Measurements from ENCODE around the gene DAAM2. TPM values are rescaled to one million over a fixed set of nuclear protein-coding genes. Genes with fewer than 3 reads are reported as not detected.

Gene DAAM2
- total and polyA plus RNA-seq, 3 experiments from 2014 or later, result not detected

- H3K27me3 ChIP-seq (ENCODE audit: insufficient read depth, low read length, poor library complexity, severe bottlenecking), result no peaks in the 10 kb centered on the region
- no peak overlapping the region for H3K27ac ChIP-seq (ENCODE audit: low read depth, low read length)
- Mint-ChIP-seq H3K36me3 (no peaks in the 10 kb centered on the region), H3K27ac (no peak overlapping the region), H3K9me3 (peaks cover 0 to 3% (median 0%) of the 10 kb centered on the region in 5 donors), H3K4me3 (no peak overlapping the region), H3K4me1 (no peaks in the 10 kb centered on the region), H3K27me3 (peaks cover 2 to 4% of the 10 kb centered on the region in 2 donors)
- CTCF ChIA-PET, result no interaction called here
- H3K4me1 ChIP-seq (ENCODE audit: insufficient read depth, low read length), result no peaks in the 10 kb centered on the region
- H3K36me3 ChIP-seq (ENCODE audit: insufficient read depth, low read length), result no peaks in the 10 kb centered on the region
- H3K4me3 ChIP-seq (ENCODE audit: low read length), result no peak overlapping the region
- no peaks in the 10 kb centered on the region for H3K9me3 ChIP-seq (ENCODE audit: low read length)
- no peak for DNase-seq
- POLR2A ChIA-PET, result no interaction called here
Observed at GRCh38 chr6:39777661-39778060, 14.5 kb upstream of the DAAM2 start.

- CTCF ChIA-PET, result no interaction called here
- Mint-ChIP-seq H3K4me3 (no peak overlapping the region), H3K27me3 (peaks cover 2 to 4% of the 10 kb centered on the region in 2 donors), H3K36me3 (no peaks in the 10 kb centered on the region), H3K27ac (no peak overlapping the region), H3K9me3 (peaks cover 0 to 7% (median 3%) of the 10 kb centered on the region in 5 donors), H3K4me1 (no peaks in the 10 kb centered on the region)
- Histone ChIP-seq H3K4me3 (ENCODE audit: low read length) (no peak overlapping the region), H3K9me3 (ENCODE audit: low read length) (no peaks in the 10 kb centered on the region), H3K36me3 (ENCODE audit: insufficient read depth, low read length) (no peaks in the 10 kb centered on the region), H3K4me1 (ENCODE audit: insufficient read depth, low read length) (no peaks in the 10 kb centered on the region), H3K27me3 (ENCODE audit: insufficient read depth, low read length, poor library complexity, severe bottlenecking) (no peaks in the 10 kb centered on the region), H3K27ac (ENCODE audit: low read depth, low read length) (no peak overlapping the region)
- POLR2A ChIA-PET, result no interaction called here
- DNase-seq, result no peak
Observed at GRCh38 chr6:39778581-39779255, 13.5 kb upstream of the DAAM2 start.

- peaks cover 0 to 9% (median 3%) of the 10 kb centered on the region in 5 donors for H3K9me3 Mint-ChIP-seq
- H3K27ac Mint-ChIP-seq, result no peak overlapping the region
- H3K27me3 Mint-ChIP-seq, result peaks cover 4 to 5% of the 10 kb centered on the region in 2 donors
- Histone ChIP-seq H3K36me3 (ENCODE audit: insufficient read depth, low read length) (no peaks in the 10 kb centered on the region), H3K27ac (ENCODE audit: low read depth, low read length) (no peak overlapping the region), H3K9me3 (ENCODE audit: low read length) (no peaks in the 10 kb centered on the region), H3K4me3 (ENCODE audit: low read length) (no peak overlapping the region), H3K4me1 (ENCODE audit: insufficient read depth, low read length) (no peaks in the 10 kb centered on the region), H3K27me3 (ENCODE audit: insufficient read depth, low read length, poor library complexity, severe bottlenecking) (no peaks in the 10 kb centered on the region)
- H3K4me1 Mint-ChIP-seq, result no peaks in the 10 kb centered on the region
- H3K4me3 Mint-ChIP-seq, result no peak overlapping the region
- ChIA-PET POLR2A (no interaction called here), CTCF (interaction anchor here (1.6 kb wide), 1 partner anchor 9 kb away, joined by 3 read pairs; no protein-coding TSS in a partner anchor)
- H3K36me3 Mint-ChIP-seq, result no peaks in the 10 kb centered on the region
- no peak for DNase-seq
Observed at GRCh38 chr6:39785281-39785680, 6.9 kb upstream of the DAAM2 start.

GRCh38 chr6:39786649-39787048 is 5.5 kb upstream of the DAAM2 start:
- peaks cover 0 to 9% (median 3%) of the 10 kb centered on the region in 5 donors for H3K9me3 Mint-ChIP-seq
- no peaks in the 10 kb centered on the region for H3K36me3 Mint-ChIP-seq
- no peaks in the 10 kb centered on the region for H3K9me3 ChIP-seq (ENCODE audit: low read length)
- CTCF ChIA-PET, result no interaction called here
- H3K4me1 ChIP-seq (ENCODE audit: insufficient read depth, low read length), result no peaks in the 10 kb centered on the region
- H3K36me3 ChIP-seq (ENCODE audit: insufficient read depth, low read length), result no peaks in the 10 kb centered on the region
- no peaks in the 10 kb centered on the region for H3K27me3 ChIP-seq (ENCODE audit: insufficient read depth, low read length, poor library complexity, severe bottlenecking)
- no peak overlapping the region for H3K4me3 ChIP-seq (ENCODE audit: low read length)
- no peak overlapping the region for H3K27ac ChIP-seq (ENCODE audit: low read depth, low read length)
- POLR2A ChIA-PET, result no interaction called here
- H3K4me3 Mint-ChIP-seq, result no peak overlapping the region
- peaks cover 12 to 15% of the 10 kb centered on the region in 2 donors for H3K27me3 Mint-ChIP-seq
- no peaks in the 10 kb centered on the region for H3K4me1 Mint-ChIP-seq
- no peak for DNase-seq
- H3K27ac Mint-ChIP-seq, result no peak overlapping the region

- Histone ChIP-seq H3K9me3 (ENCODE audit: low read length) (no peaks in the 10 kb centered on the region), H3K36me3 (ENCODE audit: insufficient read depth, low read length) (no peaks in the 10 kb centered on the region), H3K4me3 (ENCODE audit: low read length) (no peak overlapping the region), H3K27ac (ENCODE audit: low read depth, low read length) (no peak overlapping the region), H3K27me3 (ENCODE audit: insufficient read depth, low read length, poor library complexity, severe bottlenecking) (no peaks in the 10 kb centered on the region), H3K4me1 (ENCODE audit: insufficient read depth, low read length) (no peaks in the 10 kb centered on the region)
- Mint-ChIP-seq H3K36me3 (no peaks in the 10 kb centered on the region), H3K27me3 (peaks cover 13 to 20% of the 10 kb centered on the region in 2 donors), H3K4me1 (no peaks in the 10 kb centered on the region), H3K4me3 (no peak overlapping the region), H3K9me3 (peaks cover 0 to 9% (median 3%) of the 10 kb centered on the region in 5 donors), H3K27ac (no peak overlapping the region)
- CTCF ChIA-PET, result no interaction called here
- no peak for DNase-seq
- POLR2A ChIA-PET, result no interaction called here
Observed at GRCh38 chr6:39787322-39787721, 4.9 kb upstream of the DAAM2 start.

GRCh38 chr6:39790772-39791171 is 1.4 kb upstream of the DAAM2 start:
- CTCF ChIA-PET, result no interaction called here
- H3K27ac Mint-ChIP-seq, result no peak overlapping the region
- Histone ChIP-seq H3K27ac (ENCODE audit: low read depth, low read length) (no peak overlapping the region), H3K27me3 (ENCODE audit: insufficient read depth, low read length, poor library complexity, severe bottlenecking) (no peaks in the 10 kb centered on the region), H3K4me3 (ENCODE audit: low read length) (no peak overlapping the region), H3K36me3 (ENCODE audit: insufficient read depth, low read length) (no peaks in the 10 kb centered on the region), H3K9me3 (ENCODE audit: low read length) (no peaks in the 10 kb centered on the region), H3K4me1 (ENCODE audit: insufficient read depth, low read length) (no peaks in the 10 kb centered on the region)
- H3K36me3 Mint-ChIP-seq, result no peaks in the 10 kb centered on the region
- DNase-seq, result no peak
- H3K4me3 Mint-ChIP-seq, result no peak overlapping the region
- H3K27me3 Mint-ChIP-seq, result peaks cover 37 to 53% of the 10 kb centered on the region in 2 donors
- POLR2A ChIA-PET, result no interaction called here
- H3K4me1 Mint-ChIP-seq, result no peaks in the 10 kb centered on the region
- peaks cover 0 to 5% (median 0%) of the 10 kb centered on the region in 5 donors for H3K9me3 Mint-ChIP-seq

GRCh38 chr6:39791311-39791710 is 865 bp upstream of the DAAM2 start:
- Histone ChIP-seq H3K27me3 (ENCODE audit: insufficient read depth, low read length, poor library complexity, severe bottlenecking) (no peaks in the 10 kb centered on the region), H3K27ac (ENCODE audit: low read depth, low read length) (no peak overlapping the region), H3K4me3 (ENCODE audit: low read length) (no peak overlapping the region), H3K4me1 (ENCODE audit: insufficient read depth, low read length) (no peaks in the 10 kb centered on the region), H3K9me3 (ENCODE audit: low read length) (no peaks in the 10 kb centered on the region), H3K36me3 (ENCODE audit: insufficient read depth, low read length) (no peaks in the 10 kb centered on the region)
- Mint-ChIP-seq H3K27me3 (peaks cover 37 to 58% of the 10 kb centered on the region in 2 donors), H3K4me3 (no peak overlapping the region), H3K36me3 (no peaks in the 10 kb centered on the region), H3K27ac (no peak overlapping the region), H3K4me1 (no peaks in the 10 kb centered on the region), H3K9me3 (peaks cover 0 to 5% (median 0%) of the 10 kb centered on the region in 5 donors)
- ChIA-PET CTCF (no interaction called here), POLR2A (no interaction called here)
- no peak for DNase-seq

GRCh38 chr6:39792540-39793450 is 619 bp downstream of the DAAM2 start:
- POLR2A ChIA-PET, result no interaction called here
- H3K27ac ChIP-seq (ENCODE audit: low read depth, low read length), result no peak overlapping the region
- H3K9me3 Mint-ChIP-seq, result peaks cover 0 to 5% (median 0%) of the 10 kb centered on the region in 5 donors
- H3K4me3 ChIP-seq (ENCODE audit: low read length), result no peak overlapping the region
- no peaks in the 10 kb centered on the region for H3K36me3 ChIP-seq (ENCODE audit: insufficient read depth, low read length)
- H3K4me1 ChIP-seq (ENCODE audit: insufficient read depth, low read length), result no peaks in the 10 kb centered on the region
- H3K27me3 Mint-ChIP-seq, result peaks cover 37 to 55% of the 10 kb centered on the region in 2 donors
- H3K4me3 Mint-ChIP-seq, result no peak overlapping the region
- CTCF ChIA-PET, result no interaction called here
- H3K27me3 ChIP-seq (ENCODE audit: insufficient read depth, low read length, poor library complexity, severe bottlenecking), result no peaks in the 10 kb centered on the region
- H3K27ac Mint-ChIP-seq, result no peak overlapping the region
- H3K36me3 Mint-ChIP-seq, result no peaks in the 10 kb centered on the region
- no peaks in the 10 kb centered on the region for H3K9me3 ChIP-seq (ENCODE audit: low read length)
- H3K4me1 Mint-ChIP-seq, result no peaks in the 10 kb centered on the region
- no peak for DNase-seq

Measured in CD8-positive, alpha-beta memory T cell (primary cell).